ENCODE data around the gene HNRNPA3. TPM values are rescaled to one million over a fixed set of nuclear protein-coding genes. Genes with fewer than 3 reads are reported as not detected.

The HNRNPA3 gene
- total and polyA plus RNA-seq, 10 of the 15 experiments (the other 5 are each of a cell fraction or from before 2014, with no cell fraction given), result 40.4 to 343 (median 206) TPM

GRCh38 chr2:177258059-177258458 is 45.5 kb downstream of the HNRNPA3 start:
- in situ Hi-C loops (cut with MboI), result no loop called here
- Histone ChIP-seq H3K4me1 (ENCODE audit: control insufficient read depth, insufficient read depth, low read length) (no peaks in the 10 kb centered on the region), H3K4me3 (no peak overlapping the region)

More at GRCh38 chr2:177258059-177258458, 45.5 kb downstream of the HNRNPA3 start:
- 100% methylated on average over 2 of the region's 2 CpGs for WGBS (ENCODE audit: insufficient coverage, insufficient replicate concordance, low lambda C conversion rate, missing lambda C conversion rate)
- Histone ChIP-seq H3K4me2 (ENCODE audit: control insufficient read depth, insufficient read depth) (peak overlapping the region; percentile 12; the same call in 1 of the 2 replicates), H3K9me3 (replicated peaks; ENCODE audit: control insufficient read depth, insufficient read depth, low read length) (peaks cover 6% of the 10 kb centered on the region; the same call in 2 of the 3 replicates), H3K27ac (ENCODE audit: control insufficient read depth, insufficient read depth) (no peak overlapping the region), H3K27me3 (replicated peaks in 1 of 2; ENCODE audit: control insufficient read depth in 2 of 2, insufficient read depth in 2 of 2, low read length in 1 of 2) (no peaks in the 10 kb centered on the region), H3K79me2 (ENCODE audit: control insufficient read depth, insufficient read depth, low read length) (peaks cover 98% of the 10 kb centered on the region), H4K20me1 (ENCODE audit: control insufficient read depth, insufficient read depth) (no peaks in the 10 kb centered on the region), H2AFZ (ENCODE audit: control insufficient read depth, low read depth, low read length) (no peak overlapping the region), H3K9ac (ENCODE audit: control insufficient read depth, insufficient read depth, low read length) (no peak overlapping the region), H3K36me3 (ENCODE audit: control insufficient read depth in 2 of 2, insufficient read depth in 2 of 2, low read length in 1 of 2) (peaks cover 0 to 4% of the 10 kb centered on the region in 2 experiments; a peak in 3 of 4 replicates)
- ChIA-PET RAD21 (ENCODE audit: unreplicated experiment) (no interaction called here), CTCF (no interaction called here), SMC1A (ENCODE audit: uncharacterized antibody, unreplicated experiment) (interaction anchor here (1.0 to 3.9 kb wide), 2 partner anchors 18 to 31 kb away, joined by 3 to 23 read pairs; no protein-coding TSS in a partner anchor), POLR2A (no interaction called here)
- intact Hi-C loops (cut with micrococcal nuclease; ENCODE audit: unreplicated experiment), result no loop called here
- ATAC-seq, result no peak
- BruUV-seq (replicated peaks), result no TSS peak
- DNase-seq (ENCODE audit: low read depth, low spot score), result no peak
- TF ChIP-seq, protein P1, sequence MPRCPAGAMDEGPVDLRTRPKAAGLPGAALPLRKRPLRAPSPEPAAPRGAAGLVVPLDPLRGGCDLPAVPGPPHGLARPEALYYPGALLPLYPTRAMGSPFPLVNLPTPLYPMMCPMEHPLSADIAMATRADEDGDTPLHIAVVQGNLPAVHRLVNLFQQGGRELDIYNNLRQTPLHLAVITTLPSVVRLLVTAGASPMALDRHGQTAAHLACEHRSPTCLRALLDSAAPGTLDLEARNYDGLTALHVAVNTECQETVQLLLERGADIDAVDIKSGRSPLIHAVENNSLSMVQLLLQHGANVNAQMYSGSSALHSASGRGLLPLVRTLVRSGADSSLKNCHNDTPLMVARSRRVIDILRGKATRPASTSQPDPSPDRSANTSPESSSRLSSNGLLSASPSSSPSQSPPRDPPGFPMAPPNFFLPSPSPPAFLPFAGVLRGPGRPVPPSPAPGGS (IDR thresholded peaks at IDR 0.05; ENCODE audit: borderline replicate concordance, insufficient read depth, low read depth, low read length, poor library complexity, severe bottlenecking), result no peak
- TF ChIP-seq RBBP5 (conservative IDR thresholded peaks at IDR 0.05), result no peak
- TF ChIP-seq, protein P2, sequence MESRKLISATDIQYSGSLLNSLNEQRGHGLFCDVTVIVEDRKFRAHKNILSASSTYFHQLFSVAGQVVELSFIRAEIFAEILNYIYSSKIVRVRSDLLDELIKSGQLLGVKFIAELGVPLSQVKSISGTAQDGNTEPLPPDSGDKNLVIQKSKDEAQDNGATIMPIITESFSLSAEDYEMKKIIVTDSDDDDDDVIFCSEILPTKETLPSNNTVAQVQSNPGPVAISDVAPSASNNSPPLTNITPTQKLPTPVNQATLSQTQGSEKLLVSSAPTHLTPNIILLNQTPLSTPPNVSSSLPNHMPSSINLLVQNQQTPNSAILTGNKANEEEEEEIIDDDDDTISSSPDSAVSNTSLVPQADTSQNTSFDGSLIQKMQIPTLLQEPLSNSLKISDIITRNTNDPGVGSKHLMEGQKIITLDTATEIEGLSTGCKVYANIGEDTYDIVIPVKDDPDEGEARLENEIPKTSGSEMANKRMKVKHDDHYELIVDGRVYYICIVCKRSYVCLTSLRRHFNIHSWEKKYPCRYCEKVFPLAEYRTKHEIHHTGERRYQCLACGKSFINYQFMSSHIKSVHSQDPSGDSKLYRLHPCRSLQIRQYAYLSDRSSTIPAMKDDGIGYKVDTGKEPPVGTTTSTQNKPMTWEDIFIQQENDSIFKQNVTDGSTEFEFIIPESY (IDR thresholded peaks at IDR 0.05), result peak; percentile 96
- TF ChIP-seq NR2C2 (IDR thresholded peaks at IDR 0.05; ENCODE audit: borderline replicate concordance, control insufficient read depth, insufficient read length, low read depth), result no peak
- 0 out of 2 replicates have a peak, but pooled peaks have one; percentile 34 for TF ChIP-seq ZNF217 (IDR thresholded peaks at IDR 0.05)
- TF ChIP-seq EZH2 (IDR thresholded peaks at IDR 0.05; ENCODE audit: borderline replicate concordance, control insufficient read depth, low read depth, low read length), result no peak
- no peak for TF ChIP-seq RUNX3 (IDR thresholded peaks at IDR 0.05; ENCODE audit: low read length)
- no peak for TF ChIP-seq CBX3 (IDR thresholded peaks at IDR 0.05; ENCODE audit: borderline replicate concordance, low read depth)
- TF ChIP-seq, protein P3, sequence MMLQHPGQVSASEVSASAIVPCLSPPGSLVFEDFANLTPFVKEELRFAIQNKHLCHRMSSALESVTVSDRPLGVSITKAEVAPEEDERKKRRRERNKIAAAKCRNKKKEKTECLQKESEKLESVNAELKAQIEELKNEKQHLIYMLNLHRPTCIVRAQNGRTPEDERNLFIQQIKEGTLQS (IDR thresholded peaks at IDR 0.05; ENCODE audit: borderline replicate concordance, extremely low read depth, low read depth, low read length), result no peak
- TF ChIP-seq MLLT1 (IDR thresholded peaks at IDR 0.05), result no peak
- no peak for TF ChIP-seq LARP7 (IDR thresholded peaks at IDR 0.05)
- TF ChIP-seq ETV6 (conservative IDR thresholded peaks at IDR 0.05 in 1 of 2, IDR thresholded peaks at IDR 0.05 in 1 of 2; ENCODE audit: borderline replicate concordance in 1 of 2, low read depth in 1 of 2), result no peak
- no peak for TF ChIP-seq NFIC (IDR thresholded peaks at IDR 0.05; ENCODE audit: low read depth, low read length)
- TF ChIP-seq GATAD2B (conservative IDR thresholded peaks at IDR 0.05; ENCODE audit: low read depth), result no peak
- no peak for TF ChIP-seq IRF3 (IDR thresholded peaks at IDR 0.05)
- FAIRE-seq, result no peak
